ENCODE results near the gene WDR33.
A peak's percentile ranks its signal among the peaks of the same experiment; 100 is the strongest.

Gene WDR33

GRCh38 chr2:127670055-127670956 is 140.7 kb downstream of the WDR33 start:
- no peak overlapping the region for H3K27ac ChIP-seq (ENCODE audit: low read depth, low read length)
- no peak overlapping the region for H3K9ac ChIP-seq (ENCODE audit: low read length in 5 of 5)
- H3K36me3 ChIP-seq (ENCODE audit: control insufficient read depth in 5 of 5, insufficient read depth in 5 of 5, low read length in 5 of 5) = peaks cover 0 to 5% (median 0%) of the 10 kb centered on the region in 5 donors
- H3K4me3 ChIP-seq (ENCODE audit: low read depth in 1 of 5, low read length in 5 of 5) = no peak overlapping the region
- peaks cover 0 to 3% (median 0%) of the 10 kb centered on the region in 5 donors for H3K27me3 ChIP-seq (ENCODE audit: control insufficient read depth in 5 of 5, insufficient read depth in 4 of 5, low read length in 5 of 5)
- peaks cover 5 to 56% (median 31%) of the 10 kb centered on the region in 5 donors for H3K4me1 ChIP-seq (ENCODE audit: control insufficient read depth in 5 of 5, insufficient read depth in 5 of 5, low read length in 5 of 5)
- H3K9me3 ChIP-seq (ENCODE audit: control insufficient read depth in 5 of 5, low read length in 5 of 5) = no peaks in the 10 kb centered on the region

- Histone ChIP-seq H3K27ac (ENCODE audit: low read depth, low read length) (no peak overlapping the region), H3K27me3 (ENCODE audit: control insufficient read depth in 5 of 5, insufficient read depth in 4 of 5, low read length in 5 of 5) (peaks cover 0 to 9% (median 2%) of the 10 kb centered on the region in 5 donors), H3K36me3 (ENCODE audit: control insufficient read depth in 5 of 5, insufficient read depth in 5 of 5, low read length in 5 of 5) (peaks cover 0 to 5% (median 0%) of the 10 kb centered on the region in 5 donors), H3K9ac (ENCODE audit: low read length in 5 of 5) (no peak overlapping the region), H3K9me3 (ENCODE audit: control insufficient read depth in 5 of 5, low read length in 5 of 5) (no peaks in the 10 kb centered on the region), H3K4me1 (ENCODE audit: control insufficient read depth in 5 of 5, insufficient read depth in 5 of 5, low read length in 5 of 5) (peaks cover 5 to 60% (median 31%) of the 10 kb centered on the region in 5 donors), H3K4me3 (ENCODE audit: low read depth in 1 of 5, low read length in 5 of 5) (no peak overlapping the region)
These were observed 141.9 kb downstream of the WDR33 start for GRCh38 chr2:127669056-127669455.

- Histone ChIP-seq H3K9me3 (ENCODE audit: control insufficient read depth in 5 of 5, low read length in 5 of 5) (no peaks in the 10 kb centered on the region), H3K4me1 (ENCODE audit: control insufficient read depth in 5 of 5, insufficient read depth in 5 of 5, low read length in 5 of 5) (peaks cover 10 to 59% (median 38%) of the 10 kb centered on the region in 5 donors), H3K36me3 (ENCODE audit: control insufficient read depth in 5 of 5, insufficient read depth in 5 of 5, low read length in 5 of 5) (no peaks in the 10 kb centered on the region), H3K9ac (ENCODE audit: low read length in 5 of 5) (peak overlapping the region in 2 of 5 donors; percentile 48 to 68), H3K27ac (ENCODE audit: low read depth, low read length) (peak overlapping the region; percentile 76), H3K4me3 (ENCODE audit: low read depth in 1 of 5, low read length in 5 of 5) (peak overlapping the region in 2 of 5 donors; percentile 44 to 52), H3K27me3 (ENCODE audit: control insufficient read depth in 5 of 5, insufficient read depth in 4 of 5, low read length in 5 of 5) (peaks cover 2 to 10% (median 6%) of the 10 kb centered on the region in 5 donors)
These were observed 145.6 kb downstream of the WDR33 start for GRCh38 chr2:127665267-127665893.

DNA sequence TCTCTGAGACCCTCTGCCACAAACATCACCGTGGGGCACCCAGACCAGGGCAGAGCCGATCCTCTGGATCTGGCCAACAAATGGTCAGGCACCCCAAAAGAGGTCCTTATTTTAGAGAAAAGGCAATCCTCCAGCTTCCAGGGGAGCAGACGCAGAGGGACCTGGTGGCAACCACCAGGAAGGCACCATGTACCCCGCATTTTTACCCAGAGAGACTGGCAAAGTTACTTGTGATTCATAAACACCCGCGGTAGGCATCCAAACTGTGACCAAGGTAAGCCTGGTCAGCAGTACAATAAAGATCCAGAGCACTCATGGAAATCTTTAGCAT is 146.1 kb downstream of the WDR33 start:
- H3K9me3 ChIP-seq (ENCODE audit: control insufficient read depth in 5 of 5, low read length in 5 of 5) = no peaks in the 10 kb centered on the region
- peak overlapping the region in 3 of 5 donors; percentile 44 to 59 (median 52) for H3K4me3 ChIP-seq (ENCODE audit: low read depth in 1 of 5, low read length in 5 of 5)
- peaks cover 2 to 10% (median 6%) of the 10 kb centered on the region in 5 donors for H3K27me3 ChIP-seq (ENCODE audit: control insufficient read depth in 5 of 5, insufficient read depth in 4 of 5, low read length in 5 of 5)
- H3K4me1 ChIP-seq (ENCODE audit: control insufficient read depth in 5 of 5, insufficient read depth in 5 of 5, low read length in 5 of 5) = peaks cover 10 to 64% (median 40%) of the 10 kb centered on the region in 5 donors
- peak overlapping the region; percentile 76 for H3K27ac ChIP-seq (ENCODE audit: low read depth, low read length)
- no peaks in the 10 kb centered on the region for H3K36me3 ChIP-seq (ENCODE audit: control insufficient read depth in 5 of 5, insufficient read depth in 5 of 5, low read length in 5 of 5)
- peak overlapping the region in 3 of 5 donors; percentile 35 to 68 (median 48) for H3K9ac ChIP-seq (ENCODE audit: low read length in 5 of 5)

GRCh38 chr2:127664065-127664894 is 146.7 kb downstream of the WDR33 start:
- peak overlapping the region; percentile 76 for H3K27ac ChIP-seq (ENCODE audit: low read depth, low read length)
- H3K9me3 ChIP-seq (ENCODE audit: control insufficient read depth in 5 of 5, low read length in 5 of 5) = no peaks in the 10 kb centered on the region
- H3K36me3 ChIP-seq (ENCODE audit: control insufficient read depth in 5 of 5, insufficient read depth in 5 of 5, low read length in 5 of 5) = no peaks in the 10 kb centered on the region
- H3K27me3 ChIP-seq (ENCODE audit: control insufficient read depth in 5 of 5, insufficient read depth in 4 of 5, low read length in 5 of 5) = peaks cover 2 to 10% (median 6%) of the 10 kb centered on the region in 5 donors
- H3K4me3 ChIP-seq (ENCODE audit: low read depth in 1 of 5, low read length in 5 of 5) = peak overlapping the region in 4 of 5 donors; percentile 42 to 59 (median 48)
- peak overlapping the region in 2 of 5 donors; percentile 41 to 68 for H3K9ac ChIP-seq (ENCODE audit: low read length in 5 of 5)
- H3K4me1 ChIP-seq (ENCODE audit: control insufficient read depth in 5 of 5, insufficient read depth in 5 of 5, low read length in 5 of 5) = peaks cover 12 to 70% (median 44%) of the 10 kb centered on the region in 5 donors

- H3K27ac ChIP-seq (ENCODE audit: low read depth, low read length) = peak overlapping the region; percentile 54
- peaks cover 15 to 72% (median 51%) of the 10 kb centered on the region in 5 donors for H3K4me1 ChIP-seq (ENCODE audit: control insufficient read depth in 5 of 5, insufficient read depth in 5 of 5, low read length in 5 of 5)
- peaks cover 2 to 10% (median 6%) of the 10 kb centered on the region in 5 donors for H3K27me3 ChIP-seq (ENCODE audit: control insufficient read depth in 5 of 5, insufficient read depth in 4 of 5, low read length in 5 of 5)
- H3K9me3 ChIP-seq (ENCODE audit: control insufficient read depth in 5 of 5, low read length in 5 of 5) = no peaks in the 10 kb centered on the region
- H3K4me3 ChIP-seq (ENCODE audit: low read depth in 1 of 5, low read length in 5 of 5) = peak overlapping the region in 3 of 5 donors; percentile 6 to 59 (median 41)
- peak overlapping the region in 1 of 5 donors; percentile 51 for H3K9ac ChIP-seq (ENCODE audit: low read length in 5 of 5)
- H3K36me3 ChIP-seq (ENCODE audit: control insufficient read depth in 5 of 5, insufficient read depth in 5 of 5, low read length in 5 of 5) = peaks cover 0 to 1% (median 0%) of the 10 kb centered on the region in 5 donors
These were observed 147.4 kb downstream of the WDR33 start for GRCh38 chr2:127663566-127664064.

DNA sequence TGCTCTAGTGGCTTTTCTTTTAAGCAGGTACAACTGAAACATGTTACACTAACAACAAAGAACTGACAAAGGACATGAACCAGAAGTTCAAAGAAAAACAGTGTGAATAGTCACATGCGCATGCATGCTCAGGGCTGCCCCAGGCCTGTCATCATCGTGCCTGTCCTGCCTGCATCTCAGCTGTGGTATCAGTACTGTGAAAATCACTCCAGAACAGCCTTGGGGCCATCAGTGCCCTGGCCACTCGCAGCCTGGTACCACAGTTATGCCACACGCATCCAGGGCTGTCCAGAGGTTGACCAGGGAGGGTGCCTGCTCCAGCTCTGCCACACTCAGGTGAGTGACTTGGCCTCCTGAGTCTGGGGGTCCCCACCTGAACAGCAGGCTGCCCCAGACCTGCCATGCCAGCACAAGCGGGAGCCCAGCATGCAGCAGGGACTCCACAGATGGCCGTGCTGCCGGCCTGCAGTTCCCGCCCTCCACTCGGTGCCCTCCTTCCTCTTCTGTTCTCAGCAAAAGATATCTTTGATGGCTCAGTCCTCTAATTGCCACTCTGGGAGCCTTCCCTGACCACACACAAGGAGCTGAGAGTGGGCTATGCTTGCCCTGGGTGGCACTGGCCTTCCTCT is 147.9 kb downstream of the WDR33 start:
- Histone ChIP-seq H3K36me3 (ENCODE audit: control insufficient read depth in 5 of 5, insufficient read depth in 5 of 5, low read length in 5 of 5) (peaks cover 0 to 2% (median 0%) of the 10 kb centered on the region in 5 donors), H3K27ac (ENCODE audit: low read depth, low read length) (peak overlapping the region; percentile 54), H3K9me3 (ENCODE audit: control insufficient read depth in 5 of 5, low read length in 5 of 5) (no peaks in the 10 kb centered on the region), H3K9ac (ENCODE audit: low read length in 5 of 5) (peak overlapping the region in 1 of 5 donors; percentile 51), H3K27me3 (ENCODE audit: control insufficient read depth in 5 of 5, insufficient read depth in 4 of 5, low read length in 5 of 5) (peaks cover 2 to 10% (median 6%) of the 10 kb centered on the region in 5 donors), H3K4me1 (ENCODE audit: control insufficient read depth in 5 of 5, insufficient read depth in 5 of 5, low read length in 5 of 5) (peaks cover 15 to 78% (median 56%) of the 10 kb centered on the region in 5 donors), H3K4me3 (ENCODE audit: low read depth in 1 of 5, low read length in 5 of 5) (peak overlapping the region in 1 of 5 donors; percentile 41)

DNA sequence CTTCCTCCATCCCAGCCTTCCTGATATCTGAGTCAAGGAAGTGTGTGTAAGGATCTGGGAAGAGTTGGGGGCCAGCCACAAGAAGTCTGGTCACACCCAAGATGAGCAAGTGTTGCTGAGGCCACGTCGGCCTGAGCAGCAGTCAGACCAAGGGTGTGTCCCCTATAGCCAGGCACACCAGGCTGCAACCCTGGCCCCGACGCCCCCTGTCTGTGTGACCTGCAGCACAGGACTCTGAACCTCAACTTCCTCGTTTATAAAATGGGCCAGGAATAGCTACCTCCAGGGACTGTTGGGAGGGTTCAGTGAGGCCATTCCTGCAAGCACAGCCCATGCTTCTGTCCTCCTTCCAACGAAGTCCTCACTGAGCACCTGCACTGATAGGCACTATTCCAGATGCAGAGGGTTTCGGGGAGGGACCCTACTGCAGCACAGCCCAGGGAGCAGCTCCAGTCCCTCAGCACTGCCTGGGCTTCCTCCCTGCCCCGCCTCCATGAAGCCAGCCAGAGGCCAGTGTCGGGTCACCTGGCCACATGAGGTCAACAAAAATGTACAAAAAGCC is 148.9 kb downstream of the WDR33 start:
- no peak overlapping the region for H3K9ac ChIP-seq (ENCODE audit: low read length in 5 of 5)
- H3K4me3 ChIP-seq (ENCODE audit: low read depth in 1 of 5, low read length in 5 of 5) = no peak overlapping the region

More for the DNA sequence above, 148.9 kb downstream of the WDR33 start:
- Histone ChIP-seq H3K36me3 (ENCODE audit: control insufficient read depth in 5 of 5, insufficient read depth in 5 of 5, low read length in 5 of 5) (peaks cover 0 to 6% (median under 1%) of the 10 kb centered on the region in 5 donors), H3K27ac (ENCODE audit: low read depth, low read length) (peak overlapping the region; percentile 69), H3K27me3 (ENCODE audit: control insufficient read depth in 5 of 5, insufficient read depth in 4 of 5, low read length in 5 of 5) (peaks cover 2 to 10% (median 6%) of the 10 kb centered on the region in 5 donors), H3K9me3 (ENCODE audit: control insufficient read depth in 5 of 5, low read length in 5 of 5) (no peaks in the 10 kb centered on the region), H3K4me1 (ENCODE audit: control insufficient read depth in 5 of 5, insufficient read depth in 5 of 5, low read length in 5 of 5) (peaks cover 15 to 87% (median 65%) of the 10 kb centered on the region in 5 donors)

Data from subcutaneous abdominal adipose tissue (tissue), 5 donors.